H9 (cell line): Measurements from ENCODE around the gene SPTLC3. TPM values are rescaled to one million over a fixed set of nuclear protein-coding genes. Genes with fewer than 3 reads are reported as not detected.

ENCODE experiments used
- DNase-seq: peaks from one replicate; pipeline ENCODE4 v3.0.0-alpha.2; 2017
- H2AFZ ChIP-seq: one replicate; pipeline ENCODE4 v1.6.1; 2013; ENCODE audit warnings: mild to moderate bottlenecking, low read length, control low read depth, moderate library complexity
- H2AK5ac ChIP-seq: 2 replicates; pipeline ENCODE4 v1.6.1; 2013; ENCODE audit warnings: low read length, control low read depth, mixed read lengths; ENCODE audit not compliant: insufficient read length
- H2BK120ac ChIP-seq: one replicate; pipeline ENCODE4 v1.6.1; 2013; ENCODE audit warnings: low read depth, mild to moderate bottlenecking, low read length, control low read depth, inconsistent platforms; ENCODE audit not compliant: poor library complexity, severe bottlenecking
- H2BK12ac ChIP-seq: 2 replicates; pipeline ENCODE4 v1.6.1; 2013; ENCODE audit warnings: low read length, control low read depth, mixed read lengths, low read depth; ENCODE audit not compliant: insufficient read length
- H2BK15ac ChIP-seq: 2 replicates; pipeline ENCODE4 v1.6.1; 2013; ENCODE audit warnings: low read depth, low read length, control low read depth
- H2BK20ac ChIP-seq: one replicate; pipeline ENCODE4 v1.6.1; 2013; ENCODE audit warnings: low read depth, mild to moderate bottlenecking, low read length, control low read depth, inconsistent platforms; ENCODE audit not compliant: poor library complexity, severe bottlenecking
- H2BK5ac ChIP-seq: 2 replicates; pipeline ENCODE4 v1.6.1; 2013; ENCODE audit warnings: low read length, control low read depth, mixed read lengths; ENCODE audit not compliant: insufficient read length
- H3K14ac ChIP-seq: 2 replicates; pipeline ENCODE4 v1.6.1; 2013; ENCODE audit warnings: low read length, control low read depth; ENCODE audit not compliant: insufficient read depth
- H3K18ac ChIP-seq: 2 replicates; pipeline ENCODE4 v1.6.1; 2013; ENCODE audit warnings: low read depth, mild to moderate bottlenecking, mixed read lengths, low read length, control low read depth; ENCODE audit not compliant: insufficient read length
- H3K23ac ChIP-seq: 2 replicates; pipeline ENCODE4 v1.6.1; 2013; ENCODE audit warnings: low read length, control low read depth, mixed read lengths, low read depth; ENCODE audit not compliant: insufficient read length
- H3K23me2 ChIP-seq: 2 replicates; pipeline ENCODE4 v1.6.1; 2013; ENCODE audit warnings: low read depth, mild to moderate bottlenecking, mixed read lengths, low read length, control low read depth; ENCODE audit not compliant: insufficient read length, poor library complexity, severe bottlenecking
- H3K27ac ChIP-seq: 2 replicates; pipeline ENCODE4 v1.5.1; 2013; ENCODE audit warnings: low read length, control low read depth, mixed read lengths, low read depth; ENCODE audit not compliant: insufficient read length
- H3K27me3 ChIP-seq: 2 replicates; pipeline ENCODE4 v1.6.1; 2013; ENCODE audit warnings: low read length, control low read depth, inconsistent platforms; ENCODE audit not compliant: insufficient read depth
- H3K4ac ChIP-seq: 2 replicates; pipeline ENCODE4 v1.6.1; 2013; ENCODE audit warnings: low read depth, mild to moderate bottlenecking, control low read depth, inconsistent platforms, low read length, moderate library complexity
- H3K4me1 ChIP-seq: 2 replicates; pipeline ENCODE4 v1.6.1; 2013; ENCODE audit warnings: low read length, control low read depth, inconsistent platforms; ENCODE audit not compliant: insufficient read depth
- H3K4me2 ChIP-seq: 2 replicates; pipeline ENCODE4 v1.6.1; 2013; ENCODE audit warnings: low read length, control low read depth, mixed read lengths; ENCODE audit not compliant: insufficient read length, insufficient read depth
- H3K56ac ChIP-seq: 2 replicates; pipeline ENCODE4 v1.6.1; 2013; ENCODE audit warnings: low read depth, mild to moderate bottlenecking, mixed read lengths, low read length, control low read depth; ENCODE audit not compliant: insufficient read length
- H3K79me1 ChIP-seq: 2 replicates; pipeline ENCODE4 v1.6.1; 2013; ENCODE audit warnings: low read depth, mild to moderate bottlenecking, moderate library complexity, low read length, control low read depth, inconsistent platforms; ENCODE audit not compliant: insufficient read depth, poor library complexity, severe bottlenecking
- H3K79me2 ChIP-seq: 2 replicates; pipeline ENCODE4 v1.6.1; 2013; ENCODE audit warnings: low read length, control low read depth, inconsistent platforms; ENCODE audit not compliant: insufficient read depth
- H3K9ac ChIP-seq: 2 replicates; pipeline ENCODE4 v1.6.1; 2013; ENCODE audit warnings: low read length, control low read depth, mixed read lengths; ENCODE audit not compliant: insufficient read length; ENCODE audit errors: extremely low read depth
- H3K9me3 ChIP-seq: one replicate; pipeline ENCODE4 v1.6.1; 2013; ENCODE audit warnings: low read depth, low read length, inconsistent platforms; ENCODE audit not compliant: control insufficient read depth
- H3T11ph ChIP-seq: one replicate; pipeline ENCODE4 v1.6.1; 2013; ENCODE audit warnings: mild to moderate bottlenecking, low read length, control low read depth, inconsistent platforms
- H4K20me1 ChIP-seq: one replicate; pipeline ENCODE4 v1.6.1; 2013; ENCODE audit not compliant: control insufficient read depth, insufficient read length, insufficient read depth
- H4K5ac ChIP-seq: 2 replicates; pipeline ENCODE4 v1.6.1; 2013; ENCODE audit warnings: low read depth, mild to moderate bottlenecking, mixed read lengths, low read length, control low read depth; ENCODE audit not compliant: insufficient read length
- H4K8ac ChIP-seq: replicated peaks from 2 replicates; pipeline ENCODE4 v1.6.1; 2013; ENCODE audit warnings: low read length, control low read depth, mixed read lengths, low read depth; ENCODE audit not compliant: insufficient read length
- H4K91ac ChIP-seq: 2 replicates; pipeline ENCODE4 v1.6.1; 2013; ENCODE audit warnings: low read depth, mild to moderate bottlenecking, moderate library complexity, mixed read lengths, low read length, control low read depth; ENCODE audit not compliant: insufficient read length
- H3K27ac Mint-ChIP-seq, 3 experiments: 2 replicates in 2 of 3; 3 replicates in 1 of 3; pipeline ENCODE4 v1.8.0; 2020 to 2021; ENCODE audit warnings: mixed read lengths in 3 of 3, mild to moderate bottlenecking in 1 of 3, moderate library complexity in 1 of 3
- H3K27me3 Mint-ChIP-seq: 2 replicates; pipeline ENCODE4 v1.8.0; 2021; ENCODE audit warnings: low read depth, mild to moderate bottlenecking, moderate library complexity, mixed read lengths
- H3K36me3 Mint-ChIP-seq, 3 experiments: 2 replicates in 2 of 3; 3 replicates in 1 of 3; pipeline ENCODE4 v1.8.0; 2020 to 2021; ENCODE audit warnings: low read depth in 3 of 3, mixed read lengths in 3 of 3; ENCODE audit not compliant: insufficient read depth in 1 of 3
- H3K4me1 Mint-ChIP-seq, 2 experiments: 2 replicates each; pipeline ENCODE4 v1.8.0; 2020; ENCODE audit warnings: mixed read lengths in 2 of 2
- H3K4me3 Mint-ChIP-seq, 2 experiments: 2 replicates in 1 of 2; 3 replicates in 1 of 2; pipeline ENCODE4 v1.8.0; 2020 to 2021; ENCODE audit warnings: mild to moderate bottlenecking in 2 of 2, mixed read lengths in 2 of 2, moderate library complexity in 1 of 2
- H3K9me3 Mint-ChIP-seq, 2 experiments: 2 replicates in 1 of 2; 3 replicates in 1 of 2; pipeline ENCODE4 v1.8.0; 2020; ENCODE audit warnings: mild to moderate bottlenecking in 2 of 2, mixed read lengths in 2 of 2, moderate library complexity in 1 of 2
- WGBS: extraction: QIAGEN DNeasy Blood & Tissue Kit; methylation state at CpG from one replicate; pipeline ENCODE4 v1.1.7; 2013; ENCODE audit warnings: missing lambda C conversion rate, low lambda C conversion rate, mixed read lengths; ENCODE audit not compliant: insufficient read length; ENCODE audit errors: extremely low coverage; 5-methylcytosine and 5-hydroxymethylcytosine counted together
- total RNA-seq: library from RNA; stranded (reverse); gene quantifications from 2 replicates; pipeline ENCODE4 v1.2.1, GENCODE V29; 2021
- TF ChIP-seq, protein P1 (sequence below): fragments of 200-600 bp; sonication (generic); conservative IDR thresholded peaks from 3 replicates; pipeline ENCODE4 v1.8.0; 2021; ENCODE audit warnings: antibody characterized with exemption, mild to moderate bottlenecking

Gene SPTLC3
- total RNA-seq, 1 experiment from 2014 or later = 0.68 TPM

DNA sequence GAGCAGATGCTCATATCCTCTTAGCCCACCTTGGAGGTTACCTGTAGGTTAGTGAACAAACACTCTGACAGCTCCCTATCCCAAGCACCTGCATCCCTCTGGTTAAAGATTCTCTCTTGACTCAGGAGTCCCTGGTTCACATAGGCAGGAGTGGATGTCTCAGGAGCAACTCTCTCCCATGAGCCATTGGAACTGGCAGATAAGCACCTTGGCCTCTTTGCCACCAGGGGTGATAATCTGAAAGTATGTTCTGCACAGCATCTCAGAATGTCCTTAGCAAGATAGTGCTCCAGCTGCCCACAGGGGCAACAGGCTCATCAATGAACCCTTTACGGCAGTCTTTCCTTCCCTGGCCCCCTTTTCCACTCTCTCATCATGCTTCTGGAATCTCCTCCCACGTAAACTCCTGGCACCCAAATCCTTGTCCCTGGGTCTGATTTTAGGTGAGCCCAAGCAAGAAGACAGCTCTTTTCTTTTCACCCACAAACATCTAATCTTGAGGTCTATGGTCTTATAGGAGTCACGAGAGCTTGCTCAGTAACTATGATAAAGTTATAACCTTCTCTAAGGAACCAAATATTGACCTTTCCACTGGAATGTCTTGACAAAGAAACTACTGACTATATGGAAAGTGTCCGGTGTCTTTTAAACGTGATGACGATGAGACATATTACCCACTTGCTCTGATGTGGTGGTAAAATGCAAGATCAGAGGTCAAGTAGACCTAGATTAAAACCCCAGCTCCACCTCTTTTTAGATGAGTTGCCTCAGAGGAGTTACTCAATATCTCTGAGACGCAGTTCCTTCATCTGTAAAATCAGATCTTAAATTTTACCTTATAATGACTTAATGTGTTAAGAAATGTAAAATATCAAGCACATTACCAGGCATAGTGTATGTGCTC is 172.5 kb downstream of the SPTLC3 start:
- no peak overlapping the region for H3K4ac ChIP-seq
- H4K91ac ChIP-seq = no peak overlapping the region
- H2BK12ac ChIP-seq = no peak overlapping the region
- no peaks in the 10 kb centered on the region for H3K27me3 ChIP-seq
- Mint-ChIP-seq H3K4me1 (peaks cover 12 to 15% of the 10 kb centered on the region in 2 experiments), H3K4me3 (no peak overlapping the region), H3K27me3 (no peaks in the 10 kb centered on the region; the same call in 1 of the 2 replicates), H3K27ac (no peak overlapping the region), H3K36me3 (peaks cover 0 to 4% (median 2%) of the 10 kb centered on the region in 3 experiments; a peak in 1 of 7 replicates), H3K9me3 (no peaks in the 10 kb centered on the region; a peak in 2 of 5 replicates)
- no CpG with 5 or more reads among the region's 7 CpGs for WGBS
- H3K79me1 ChIP-seq = no peaks in the 10 kb centered on the region
- TF ChIP-seq, protein P1, sequence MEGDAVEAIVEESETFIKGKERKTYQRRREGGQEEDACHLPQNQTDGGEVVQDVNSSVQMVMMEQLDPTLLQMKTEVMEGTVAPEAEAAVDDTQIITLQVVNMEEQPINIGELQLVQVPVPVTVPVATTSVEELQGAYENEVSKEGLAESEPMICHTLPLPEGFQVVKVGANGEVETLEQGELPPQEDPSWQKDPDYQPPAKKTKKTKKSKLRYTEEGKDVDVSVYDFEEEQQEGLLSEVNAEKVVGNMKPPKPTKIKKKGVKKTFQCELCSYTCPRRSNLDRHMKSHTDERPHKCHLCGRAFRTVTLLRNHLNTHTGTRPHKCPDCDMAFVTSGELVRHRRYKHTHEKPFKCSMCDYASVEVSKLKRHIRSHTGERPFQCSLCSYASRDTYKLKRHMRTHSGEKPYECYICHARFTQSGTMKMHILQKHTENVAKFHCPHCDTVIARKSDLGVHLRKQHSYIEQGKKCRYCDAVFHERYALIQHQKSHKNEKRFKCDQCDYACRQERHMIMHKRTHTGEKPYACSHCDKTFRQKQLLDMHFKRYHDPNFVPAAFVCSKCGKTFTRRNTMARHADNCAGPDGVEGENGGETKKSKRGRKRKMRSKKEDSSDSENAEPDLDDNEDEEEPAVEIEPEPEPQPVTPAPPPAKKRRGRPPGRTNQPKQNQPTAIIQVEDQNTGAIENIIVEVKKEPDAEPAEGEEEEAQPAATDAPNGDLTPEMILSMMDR = no peak
- no peak overlapping the region for H4K5ac ChIP-seq
- DNase-seq = no peak
- H2AFZ ChIP-seq = no peak overlapping the region
- no peaks in the 10 kb centered on the region for H3K9me3 ChIP-seq
- H2BK20ac ChIP-seq = no peak overlapping the region
- H3T11ph ChIP-seq = no peak overlapping the region
- no peaks in the 10 kb centered on the region for H4K20me1 ChIP-seq
- no peaks in the 10 kb centered on the region for H3K23me2 ChIP-seq
- H3K9ac ChIP-seq = no peak overlapping the region
- no peak overlapping the region for H2AK5ac ChIP-seq
- no peaks in the 10 kb centered on the region for H3K79me2 ChIP-seq
- H3K27ac ChIP-seq = no peak overlapping the region
- no peak overlapping the region for H2BK15ac ChIP-seq
- no peak overlapping the region for H4K8ac ChIP-seq
- H3K14ac ChIP-seq = no peak overlapping the region
- no peak overlapping the region for H3K56ac ChIP-seq
- no peak overlapping the region for H2BK5ac ChIP-seq
- H3K4me1 ChIP-seq = peaks cover 3% of the 10 kb centered on the region; the same call in 1 of the 2 replicates
- H2BK120ac ChIP-seq = no peak overlapping the region
- no peak overlapping the region for H3K23ac ChIP-seq
- H3K4me2 ChIP-seq = no peak overlapping the region
- no peak overlapping the region for H3K18ac ChIP-seq
